ENCODE results near the gene NANOS3.

GRCh38 chr19:13835791-13836723 lies 40.9 kb upstream of the NANOS3 start:
- TF ChIP-seq RB1 (IDR thresholded peaks at IDR 0.05; ENCODE audit: borderline replicate concordance) (no peak), CTCF (IDR thresholded peaks at IDR 0.05 in 2 of 3, conservative IDR thresholded peaks at IDR 0.05 in 1 of 3; ENCODE audit: control insufficient read depth in 2 of 3, extremely low read depth in 1 of 3, insufficient read depth in 1 of 3, low read depth in 3 of 3, low read length in 3 of 3) (no peak), POLR2AphosphoS5 (IDR thresholded peaks at IDR 0.05; ENCODE audit: low read length) (no peak)
